SIG-M5 treated with dmso at 0.1 percent for 504 hours (cell line): Measurements from ENCODE around the gene PTK7.

Experiments
- DNase-seq: peaks from one replicate; lab custom pipeline; 2025; ENCODE audit not compliant: unreplicated experiment; lab: John Stamatoyannopoulos, UW

Gene PTK7

DNA sequence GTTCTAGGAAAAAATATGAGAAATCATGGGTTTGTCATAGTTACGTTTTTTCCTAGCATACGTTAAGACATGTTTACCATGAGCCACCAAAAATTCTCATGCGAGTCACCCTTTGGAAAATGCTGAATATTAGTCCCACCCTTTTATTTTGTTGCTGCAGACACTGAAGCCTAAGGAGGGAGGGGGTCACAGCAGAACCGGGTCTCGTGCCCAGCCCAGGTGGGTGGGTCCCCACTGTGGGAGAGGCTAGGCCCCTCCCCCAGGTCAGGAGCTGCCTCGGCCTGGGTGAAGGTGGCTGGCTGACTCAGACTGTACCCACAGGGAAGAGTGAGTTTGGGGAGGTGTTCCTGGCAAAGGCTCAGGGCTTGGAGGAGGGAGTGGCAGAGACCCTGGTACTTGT is 68.8 kb downstream of the PTK7 start:
- DNase-seq: no peak

DNA sequence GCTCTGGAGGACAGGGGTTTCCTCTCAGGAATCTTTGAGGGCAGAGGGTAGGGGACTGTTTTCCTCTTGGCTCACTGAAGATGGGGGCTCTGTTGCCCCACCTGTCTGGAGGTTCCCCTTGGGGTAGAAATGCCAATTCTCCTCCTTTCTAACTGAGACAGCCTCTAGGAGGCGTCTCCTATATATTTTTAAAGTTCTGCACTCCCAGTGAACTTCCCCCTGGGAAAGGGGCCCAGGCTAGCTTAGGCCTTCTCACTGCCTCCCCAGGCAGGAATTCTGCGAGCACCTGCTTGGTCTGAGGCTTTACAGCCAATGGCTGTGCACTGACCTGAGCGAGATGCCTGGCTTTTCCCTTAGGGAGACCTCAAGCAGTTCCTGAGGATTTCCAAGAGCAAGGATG is 70.1 kb downstream of the PTK7 start:
- DNase-seq: no peak

DNA sequence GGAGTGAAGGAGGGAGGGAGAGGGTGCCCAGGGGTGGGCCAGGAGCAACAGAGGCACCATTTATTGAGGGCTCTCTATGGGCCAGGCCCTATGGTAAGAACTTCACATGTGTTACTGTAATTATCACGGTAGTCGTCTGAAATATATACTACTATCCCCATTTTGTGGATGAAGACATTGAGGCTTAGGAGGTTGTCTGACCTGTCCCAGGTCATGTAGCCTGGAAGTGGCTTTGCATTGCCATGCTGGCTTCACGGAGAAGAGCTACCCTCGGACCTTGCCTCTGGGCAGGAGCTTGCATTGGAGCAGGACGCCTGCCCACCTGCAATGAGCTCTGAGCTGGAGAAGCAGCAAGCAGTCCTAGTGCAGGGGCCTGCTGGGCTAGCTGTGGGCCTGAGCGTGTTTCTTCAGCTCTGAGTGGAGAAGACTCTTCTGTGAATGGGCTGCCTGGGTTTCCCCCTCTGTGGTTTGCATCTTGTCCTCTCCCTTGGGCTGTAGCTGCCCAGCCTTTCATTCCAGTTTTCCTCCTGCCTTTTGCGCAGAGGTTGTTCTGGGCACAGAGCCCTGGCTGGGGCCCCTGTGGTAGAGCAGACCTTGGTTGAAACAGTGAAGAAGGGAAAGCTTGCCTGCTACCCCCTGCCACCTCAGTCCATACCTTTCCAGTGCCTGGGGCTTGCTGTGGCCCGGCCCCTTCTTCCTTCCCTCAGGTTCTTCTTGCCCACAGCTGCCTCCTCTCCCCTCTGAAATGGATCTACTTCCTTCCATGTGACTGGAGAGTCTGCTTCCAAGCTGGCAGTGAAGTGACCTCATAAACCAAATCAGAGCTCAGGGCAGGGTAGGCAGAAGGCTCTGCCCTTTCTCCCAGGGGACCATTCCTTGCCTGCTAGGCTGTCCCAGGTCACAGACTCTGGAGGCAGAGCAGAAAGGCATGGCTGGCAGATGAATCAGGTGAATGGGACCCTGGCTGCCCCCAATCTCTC is 70.9 kb downstream of the PTK7 start:
- DNase-seq: no peak

DNA sequence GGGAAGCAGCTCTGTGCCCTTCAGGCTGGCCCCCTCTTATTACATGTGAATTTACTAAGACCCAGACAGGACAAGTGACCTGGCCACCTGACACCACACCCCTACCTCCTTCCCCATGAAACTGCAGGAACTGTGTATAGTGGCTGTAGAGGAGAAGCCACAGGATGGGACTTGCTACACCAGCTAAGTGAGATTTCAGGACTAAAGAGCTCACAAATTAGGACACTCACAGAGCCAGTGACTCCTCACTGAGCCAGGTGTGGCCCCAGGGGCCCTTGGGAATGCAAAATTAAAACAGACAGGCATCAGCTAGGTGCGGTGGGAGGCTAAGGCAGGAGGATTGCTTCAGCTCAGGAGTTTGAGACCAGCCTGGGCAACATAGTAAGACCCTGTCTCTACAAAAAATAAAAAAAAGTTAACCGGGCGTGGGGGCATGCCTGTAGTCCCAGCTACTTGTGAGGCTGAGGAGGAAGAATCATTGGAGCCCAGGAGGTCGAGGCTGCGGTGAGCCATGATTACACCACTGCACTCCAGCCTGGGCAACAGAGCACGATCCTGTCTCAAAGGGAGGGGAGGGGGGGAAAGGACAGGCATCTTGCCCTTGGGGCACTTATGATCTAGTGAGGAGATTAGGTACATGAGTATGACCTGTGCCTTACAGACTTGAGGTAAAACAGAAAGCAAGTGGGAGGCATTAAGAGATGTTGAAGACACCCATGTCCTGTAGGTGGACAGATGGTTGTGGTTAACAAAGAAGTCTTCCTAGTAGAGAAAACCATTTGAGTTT is 71.8 kb downstream of the PTK7 start:
- no peak for DNase-seq

DNA sequence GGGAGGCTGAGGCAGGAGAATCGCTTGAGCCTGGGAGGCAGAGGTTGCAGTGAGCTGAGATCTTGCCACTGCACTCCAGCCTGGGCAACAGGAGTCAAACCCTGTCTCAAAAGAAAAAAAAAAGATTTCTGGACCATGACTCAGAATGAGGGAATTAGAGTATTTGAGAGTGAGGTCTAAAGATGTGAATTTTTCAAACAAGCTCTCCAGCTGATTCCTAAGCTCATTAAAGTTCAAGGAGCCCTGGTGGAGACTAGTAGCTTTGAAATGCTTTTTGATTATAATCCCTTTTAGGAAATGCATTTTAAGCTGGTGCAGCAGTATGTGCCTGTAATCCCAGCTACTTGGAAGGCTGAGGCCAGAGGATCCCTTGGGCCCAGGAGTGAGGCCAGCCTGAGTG is 73.2 kb downstream of the PTK7 start:
- DNase-seq: no peak

DNA sequence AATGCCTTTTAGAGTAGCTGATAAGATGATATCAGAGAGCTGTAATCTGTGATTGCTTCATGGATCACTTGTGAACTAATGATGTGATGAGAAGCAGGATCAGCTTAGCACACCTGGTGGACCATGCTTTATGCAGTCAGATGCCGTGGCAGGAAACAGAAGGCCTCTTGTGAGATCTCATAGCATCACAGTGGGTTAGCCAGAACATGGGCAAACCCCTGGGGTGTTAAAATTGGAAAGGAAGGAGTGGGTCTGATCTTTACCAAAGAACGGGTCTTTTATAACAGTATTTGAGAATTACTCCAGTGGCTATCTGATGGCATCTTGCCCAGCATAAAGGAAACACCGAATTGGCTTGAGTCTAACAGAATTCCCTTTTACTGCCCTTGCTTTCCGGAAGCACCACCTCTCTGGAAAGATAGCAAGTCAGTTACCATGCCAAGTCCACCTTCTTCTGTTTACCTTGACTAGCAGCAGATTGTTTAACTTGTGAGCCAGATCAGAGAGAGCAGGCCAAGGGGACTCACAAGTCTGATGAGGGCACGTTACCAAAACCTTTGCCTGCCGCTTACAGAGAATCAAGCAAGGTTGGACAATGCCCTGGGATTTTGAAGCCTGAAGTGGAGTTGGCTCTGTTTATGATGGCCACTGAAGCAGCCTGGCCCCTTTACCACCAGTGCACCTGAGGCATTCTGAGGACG is 74.1 kb downstream of the PTK7 start:
- DNase-seq: no peak

DNA sequence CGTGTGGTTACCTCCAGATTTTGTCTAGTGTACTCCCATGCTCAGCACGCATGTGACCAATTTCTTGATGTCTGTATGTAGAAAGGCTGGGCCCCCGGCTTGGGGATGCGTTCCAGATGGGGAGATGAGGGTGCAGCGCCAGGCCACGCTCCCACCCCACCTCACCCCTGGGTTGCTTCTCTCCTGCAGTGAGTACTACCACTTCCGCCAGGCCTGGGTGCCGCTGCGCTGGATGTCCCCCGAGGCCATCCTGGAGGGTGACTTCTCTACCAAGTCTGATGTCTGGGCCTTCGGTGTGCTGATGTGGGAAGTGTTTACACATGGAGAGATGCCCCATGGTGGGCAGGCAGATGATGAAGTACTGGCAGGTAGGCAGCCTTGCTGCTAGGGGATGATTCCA is 83.5 kb downstream of the PTK7 start:
- DNase-seq: no peak

DNA sequence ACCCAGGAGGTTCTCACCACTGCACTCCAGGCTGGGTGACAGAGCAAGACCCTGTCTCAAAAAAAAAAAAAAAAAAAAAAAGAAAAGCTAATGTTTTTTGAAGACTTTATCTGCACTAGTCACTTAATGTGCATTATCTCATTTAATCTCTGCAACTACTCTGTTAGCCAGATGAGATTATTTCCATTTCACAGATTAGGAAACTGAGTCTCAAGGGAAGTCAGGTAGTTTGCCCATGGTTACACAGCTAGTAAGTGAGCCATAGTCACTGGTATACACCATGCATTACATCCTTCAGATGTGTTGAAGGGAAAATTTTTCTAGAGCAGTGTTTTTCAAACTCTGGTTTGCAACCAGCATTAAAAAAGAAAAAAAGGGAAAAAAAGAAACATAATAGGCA is 87.8 kb downstream of the PTK7 start:
- DNase-seq: no peak

DNA sequence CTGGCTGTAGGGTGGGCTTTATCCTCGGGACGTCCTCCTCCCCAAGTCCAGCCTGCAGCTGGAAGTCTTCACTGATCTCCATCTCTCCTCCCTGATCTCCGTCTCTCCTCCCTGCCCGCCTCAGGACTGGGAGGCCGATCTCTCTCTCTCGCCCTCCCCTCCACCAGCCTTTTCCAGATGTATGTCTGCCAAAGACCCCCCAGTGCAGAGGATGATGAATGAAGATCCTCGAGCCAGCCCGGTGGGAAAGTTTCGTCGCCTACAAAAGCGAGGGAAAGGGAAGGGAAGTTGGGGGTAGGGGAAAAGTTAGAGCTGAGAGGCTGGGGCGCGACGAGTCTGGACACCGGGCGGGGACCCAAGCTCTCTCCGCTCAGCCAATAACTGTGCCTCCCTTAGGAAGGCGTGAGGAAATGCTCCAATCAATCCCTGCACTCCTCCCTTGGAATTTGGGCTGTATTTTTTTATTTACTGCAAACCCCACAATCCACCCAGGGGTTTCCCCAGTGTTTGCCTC is 94.4 kb downstream of the PTK7 start:
- peak; percentile 80 for DNase-seq

DNA sequence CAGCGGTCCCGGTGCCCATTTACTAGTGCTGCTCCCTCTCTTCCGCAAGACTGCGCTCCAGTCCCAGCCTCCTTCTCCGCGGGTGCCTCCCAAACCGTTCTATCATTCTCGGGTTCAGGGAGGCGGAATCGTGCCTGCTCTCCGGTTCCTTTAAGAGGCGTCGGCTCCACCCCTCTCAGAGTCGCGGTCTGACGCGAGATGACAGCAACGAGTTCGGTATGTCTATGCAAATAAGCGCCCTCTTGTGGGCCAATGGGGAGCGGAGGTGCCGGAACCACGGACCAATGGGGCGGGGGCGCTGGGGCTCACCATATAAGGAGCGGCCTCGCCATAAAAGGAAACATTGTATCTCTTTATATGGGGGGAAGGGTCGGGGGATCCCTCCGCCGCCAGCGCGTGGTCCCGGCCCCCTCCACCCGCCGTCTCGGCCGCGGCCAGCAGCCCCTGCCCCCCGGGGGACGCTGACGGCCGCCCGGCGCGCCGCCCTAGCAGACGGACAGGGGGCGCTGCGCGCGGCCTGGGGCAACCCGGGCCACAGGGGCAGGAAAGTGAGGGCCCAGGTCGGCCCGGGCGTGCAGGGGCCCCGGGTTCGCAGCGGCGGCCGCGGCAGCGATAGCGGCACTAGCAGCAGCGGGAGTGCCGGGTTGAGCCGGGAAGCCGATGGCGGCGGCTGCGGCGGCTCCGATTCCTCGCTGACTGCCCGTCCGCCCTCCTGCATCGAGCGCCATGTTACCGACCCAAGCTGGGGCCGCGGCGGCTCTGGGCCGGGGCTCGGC is 95.0 kb downstream of the PTK7 start, which contains the start of gene SRF:
Gene SRF, plus strand, starts transcription at position 339 of the 776 bp plus-strand sequence. Its CDS starts 388 bp downstream, at position 727.
- DNase-seq: peak; percentile 97

DNA sequence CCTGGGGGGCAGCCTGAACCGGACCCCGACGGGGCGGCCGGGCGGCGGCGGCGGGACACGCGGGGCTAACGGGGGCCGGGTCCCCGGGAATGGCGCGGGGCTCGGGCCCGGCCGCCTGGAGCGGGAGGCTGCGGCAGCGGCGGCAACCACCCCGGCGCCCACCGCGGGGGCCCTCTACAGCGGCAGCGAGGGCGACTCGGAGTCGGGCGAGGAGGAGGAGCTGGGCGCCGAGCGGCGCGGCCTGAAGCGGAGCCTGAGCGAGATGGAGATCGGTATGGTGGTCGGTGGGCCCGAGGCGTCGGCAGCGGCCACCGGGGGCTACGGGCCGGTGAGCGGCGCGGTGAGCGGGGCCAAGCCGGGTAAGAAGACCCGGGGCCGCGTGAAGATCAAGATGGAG is 95.6 kb downstream of the PTK7 start:
- DNase-seq: no peak

DNA sequence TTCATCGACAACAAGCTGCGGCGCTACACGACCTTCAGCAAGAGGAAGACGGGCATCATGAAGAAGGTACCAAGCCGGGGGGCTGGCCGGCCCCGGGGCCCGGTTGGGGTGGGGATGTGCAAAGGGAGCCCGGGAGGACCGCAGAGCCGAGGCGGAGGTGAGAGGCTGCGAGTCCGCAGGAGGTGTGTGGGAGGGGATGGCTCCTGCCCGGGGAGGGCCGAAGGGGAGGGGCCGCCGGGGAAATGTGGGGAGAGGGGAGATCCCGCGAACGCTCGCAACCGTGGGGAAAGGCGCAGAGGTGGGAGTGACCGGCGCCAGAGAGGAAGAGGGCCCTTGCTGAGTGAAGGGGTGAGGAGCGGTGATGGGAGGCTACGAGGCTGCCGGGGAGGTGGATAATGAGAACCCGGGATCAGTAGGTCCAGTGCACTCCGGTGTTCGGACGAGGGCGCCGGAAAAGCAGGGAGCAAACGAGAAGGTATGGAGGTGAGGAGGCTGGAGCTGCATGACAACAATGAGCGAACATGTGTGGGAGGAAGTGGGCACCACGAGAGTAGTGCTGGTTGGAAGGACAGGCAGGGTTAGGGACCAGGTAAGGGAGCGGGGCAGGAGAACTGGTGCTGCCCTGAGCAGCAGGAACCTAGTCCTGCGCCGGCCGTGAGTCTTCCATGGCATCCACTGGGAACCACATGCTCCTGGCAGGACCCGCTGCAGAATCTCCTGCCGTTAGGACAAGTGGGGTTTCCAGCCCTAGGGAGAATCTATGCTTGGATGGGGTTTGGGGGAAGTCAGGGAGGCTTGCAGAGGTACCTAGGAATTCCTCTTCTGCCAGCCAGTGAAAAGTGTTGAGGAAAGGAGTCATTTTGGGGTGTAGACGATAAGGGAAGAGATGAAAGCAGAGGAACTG is 96.2 kb downstream of the PTK7 start:
- peak; percentile 51 for DNase-seq

DNA sequence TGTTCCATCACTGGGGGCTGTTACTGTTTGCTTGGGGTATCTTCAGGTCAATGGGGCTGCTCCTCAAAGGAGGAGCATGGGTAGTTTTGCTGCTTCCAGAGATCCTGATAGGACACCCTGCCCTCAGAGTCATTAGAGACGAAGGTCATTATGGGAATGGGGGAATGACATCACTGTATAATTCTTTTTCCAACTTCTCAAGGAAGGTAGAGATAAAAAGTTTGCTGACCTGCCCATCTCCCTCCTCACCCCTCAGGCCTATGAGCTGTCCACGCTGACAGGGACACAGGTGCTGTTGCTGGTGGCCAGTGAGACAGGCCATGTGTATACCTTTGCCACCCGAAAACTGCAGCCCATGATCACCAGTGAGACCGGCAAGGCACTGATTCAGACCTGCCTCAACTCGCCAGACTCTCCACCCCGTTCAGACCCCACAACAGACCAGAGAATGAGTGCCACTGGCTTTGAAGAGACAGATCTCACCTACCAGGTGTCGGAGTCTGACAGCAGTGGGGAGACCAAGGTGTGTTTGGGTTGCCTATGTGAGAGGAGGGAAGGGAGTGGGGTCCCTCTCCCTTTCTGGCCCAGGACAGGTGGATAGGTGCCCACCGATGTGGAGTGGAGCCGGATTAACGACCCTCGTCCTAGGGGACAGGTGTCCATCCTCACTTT is 97.6 kb downstream of the PTK7 start:
- DNase-seq: no peak

DNA sequence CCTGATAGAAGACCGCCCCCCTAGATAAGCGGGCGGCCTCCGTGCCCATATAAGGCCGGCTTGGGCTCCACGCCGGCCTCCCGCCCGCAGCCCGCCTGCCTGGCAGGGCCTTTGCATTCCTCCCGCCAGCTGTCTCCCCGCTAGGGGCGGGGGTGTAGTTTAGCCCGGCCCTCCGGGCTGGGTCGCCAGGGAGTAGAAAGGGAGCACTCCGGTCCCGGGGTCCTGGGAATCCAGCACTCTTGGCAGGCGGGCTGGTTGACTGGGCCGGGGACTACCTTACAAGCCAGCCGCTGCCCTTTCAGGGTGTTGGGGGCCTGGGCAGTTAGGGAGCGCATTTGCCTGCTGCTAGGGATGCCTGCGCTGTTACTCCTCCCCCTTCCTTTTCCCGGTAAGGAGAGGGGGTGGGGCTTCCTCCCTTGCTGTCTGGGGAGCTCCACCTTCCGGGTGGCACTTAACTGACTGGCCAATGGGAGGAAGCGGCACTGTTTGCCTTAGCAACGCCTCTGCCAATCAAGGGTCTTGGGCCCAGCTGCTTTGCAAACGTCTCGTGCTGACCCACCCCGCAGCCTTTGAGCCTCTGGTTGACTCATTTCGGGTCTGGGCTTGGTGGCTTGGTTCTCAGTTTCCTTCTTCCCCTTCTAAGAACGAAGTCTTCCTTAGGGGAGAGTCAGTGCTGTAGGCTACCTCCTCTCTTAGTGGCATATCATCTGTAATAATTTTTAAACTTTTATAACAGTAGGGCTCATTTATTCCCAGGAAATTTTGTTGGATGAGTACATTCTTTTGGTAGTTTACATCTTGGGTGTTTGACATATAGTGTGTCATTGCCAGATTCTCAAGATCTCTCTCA is 98.4 kb downstream of the PTK7 start:
- DNase-seq: peak; percentile 99

DNA sequence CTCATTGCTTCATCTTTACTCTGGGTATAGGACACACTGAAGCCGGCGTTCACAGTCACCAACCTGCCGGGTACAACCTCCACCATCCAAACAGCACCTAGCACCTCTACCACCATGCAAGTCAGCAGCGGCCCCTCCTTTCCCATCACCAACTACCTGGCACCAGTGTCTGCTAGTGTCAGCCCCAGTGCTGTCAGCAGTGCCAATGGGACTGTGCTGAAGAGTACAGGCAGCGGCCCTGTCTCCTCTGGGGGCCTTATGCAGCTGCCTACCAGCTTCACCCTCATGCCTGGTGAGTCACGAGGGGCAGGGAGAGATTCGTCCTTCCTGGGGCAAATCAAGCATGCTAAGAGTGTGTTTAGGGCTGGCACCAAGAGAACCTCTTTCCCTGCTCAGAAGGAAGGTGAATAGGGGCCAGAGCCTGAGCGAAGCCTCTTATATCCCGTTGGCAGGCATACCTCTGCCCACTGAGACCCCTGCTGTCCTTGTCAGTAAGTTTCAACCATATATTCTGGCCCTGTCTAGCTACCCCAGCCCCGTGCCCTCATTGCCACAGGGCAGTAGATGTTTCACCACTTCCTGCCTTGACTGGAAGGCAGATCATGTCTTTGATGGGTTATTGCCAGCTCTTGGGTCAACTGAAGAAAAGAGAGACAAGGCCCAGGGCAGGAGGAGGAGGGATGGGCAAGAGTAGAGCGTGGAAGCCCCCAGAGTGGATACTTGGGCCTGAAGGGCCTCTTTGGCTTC is 99.7 kb downstream of the PTK7 start:
- no peak for DNase-seq

DNA sequence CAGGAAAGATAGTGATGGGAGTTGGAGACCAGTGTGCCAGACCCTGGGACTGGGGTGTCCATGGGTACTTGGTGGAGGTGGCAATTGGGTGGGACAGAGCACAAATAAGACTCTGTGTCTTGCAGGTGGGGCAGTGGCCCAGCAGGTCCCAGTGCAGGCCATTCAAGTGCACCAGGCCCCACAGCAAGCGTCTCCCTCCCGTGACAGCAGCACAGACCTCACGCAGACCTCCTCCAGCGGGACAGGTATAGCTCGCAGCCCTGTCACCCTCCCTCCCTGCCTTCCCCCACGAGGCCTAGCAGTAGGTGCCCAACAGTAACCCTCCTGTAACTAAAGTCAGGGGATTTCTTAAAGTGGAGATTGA is 100.3 kb downstream of the PTK7 start:
- DNase-seq: no peak

DNA sequence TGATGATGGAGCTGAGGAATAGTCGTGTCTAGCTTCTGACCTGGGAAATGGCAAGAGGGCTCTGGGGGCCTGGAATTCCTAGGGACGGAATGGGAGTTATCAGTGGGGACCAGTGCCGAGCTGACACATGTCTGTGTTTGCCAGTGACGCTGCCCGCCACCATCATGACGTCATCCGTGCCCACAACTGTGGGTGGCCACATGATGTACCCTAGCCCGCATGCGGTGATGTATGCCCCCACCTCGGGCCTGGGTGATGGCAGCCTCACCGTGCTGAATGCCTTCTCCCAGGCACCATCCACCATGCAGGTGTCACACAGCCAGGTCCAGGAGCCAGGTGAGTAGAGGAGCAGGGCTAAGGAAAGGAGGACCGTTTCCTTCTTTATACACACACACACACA is 102.0 kb downstream of the PTK7 start:
- DNase-seq: no peak
